Karpas-422 (cell line): ENCODE measurements around the gene PRKCB. TPM values are rescaled to one million over a fixed set of nuclear protein-coding genes. Genes with fewer than 3 reads are reported as not detected.

Source experiments
- DNase-seq: peaks from one replicate; pipeline ENCODE4 v3.0.0-alpha.2; 2015
- H2AFZ ChIP-seq: fragments of 200-600 bp; sonication (generic); 2 replicates; pipeline ENCODE4 v1.6.1; 2014; ENCODE audit warnings: antibody characterized with exemption, low read length, mixed read lengths
- H3K27ac ChIP-seq: fragments of 200-600 bp; sonication (generic); 2 replicates; pipeline ENCODE4 v1.5.1; 2014; ENCODE audit warnings: mild to moderate bottlenecking, low read length, moderate library complexity
- H3K27me3 ChIP-seq: fragments of 200-600 bp; sonication (generic); 2 replicates; pipeline ENCODE4 v1.6.1; 2014; ENCODE audit warnings: low read length, mixed read lengths
- H3K36me3 ChIP-seq: fragments of 200-600 bp; sonication (generic); 2 replicates; pipeline ENCODE4 v1.6.1; 2014; ENCODE audit warnings: low read length, mixed read lengths; ENCODE audit not compliant: insufficient read depth
- H3K4me1 ChIP-seq: fragments of 200-600 bp; sonication (generic); 2 replicates; pipeline ENCODE4 v1.6.1; 2014; ENCODE audit warnings: mild to moderate bottlenecking, low read length, mixed read lengths
- H3K4me2 ChIP-seq: fragments of 200-600 bp; sonication (generic); 2 replicates; pipeline ENCODE4 v1.6.1; 2014; ENCODE audit warnings: low read length, low read depth, mild to moderate bottlenecking; ENCODE audit not compliant: poor library complexity, severe bottlenecking
- H3K4me3 ChIP-seq: fragments of 200-600 bp; sonication (generic); 2 replicates; pipeline ENCODE4 v1.5.1; 2014; ENCODE audit warnings: mild to moderate bottlenecking, antibody characterized with exemption, low read length, mixed read lengths
- H3K79me2 ChIP-seq: fragments of 200-600 bp; sonication (generic); 2 replicates; pipeline ENCODE4 v1.6.1; 2014; ENCODE audit warnings: mild to moderate bottlenecking, low read length, mixed read lengths
- H3K9ac ChIP-seq: fragments of 200-600 bp; sonication (generic); 2 replicates; pipeline ENCODE4 v1.6.0; 2014; ENCODE audit warnings: low read length
- H3K9me2 ChIP-seq: fragments of 200-600 bp; sonication (generic), shearing (Covaris generic); replicated peaks from 2 replicates; pipeline ENCODE4 v1.6.0; 2014; ENCODE audit warnings: mild to moderate bottlenecking, low read length, moderate library complexity; ENCODE audit not compliant: insufficient read depth
- H3K9me3 ChIP-seq: fragments of 300-700, 200-600 bp; sonication (generic); 2 replicates; pipeline ENCODE4 v1.6.1; 2014; ENCODE audit warnings: low read length, mixed read lengths
- H4K20me1 ChIP-seq: fragments of 200-600 bp; sonication (generic); 2 replicates; pipeline ENCODE4 v1.6.1; 2014; ENCODE audit warnings: mild to moderate bottlenecking, antibody characterized with exemption, low read length, low read depth; ENCODE audit not compliant: insufficient read depth
- total RNA-seq: library from RNA; depleted of rRNA; stranded (reverse); fragments of >200 nt; shearing (Covaris generic); gene quantifications from 2 replicates; pipeline ENCODE4 v1.2.3, GENCODE V29; 2014; ENCODE audit warnings: low replicate concordance

The PRKCB gene
- total RNA-seq, 1 experiment from 2014 or later: 21.7 TPM

DNA sequence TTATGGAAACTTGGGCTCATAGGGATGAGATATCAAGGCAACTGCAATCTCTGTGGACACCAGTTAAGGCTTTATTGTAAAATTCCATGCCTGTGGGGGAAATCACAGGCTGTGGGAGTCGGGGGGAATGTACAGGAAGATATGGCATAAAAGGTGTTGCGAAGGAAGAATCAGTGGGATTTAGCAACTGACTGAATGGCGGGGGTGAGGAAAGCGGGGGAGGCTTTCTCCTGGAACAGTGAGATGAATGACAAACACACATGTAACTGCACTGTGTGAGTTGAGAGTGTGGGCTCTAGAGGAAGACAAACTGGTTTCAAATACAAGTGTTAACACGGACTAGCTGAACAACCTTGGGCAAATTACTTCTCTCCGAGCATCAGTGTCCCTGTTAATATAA, 143.7 kb downstream of the PRKCB start:
- H2AFZ ChIP-seq: no peak overlapping the region
- H3K4me2 ChIP-seq: no peak overlapping the region
- no peak overlapping the region for H3K4me3 ChIP-seq
- no peaks in the 10 kb centered on the region for H3K79me2 ChIP-seq
- H3K4me1 ChIP-seq: no peaks in the 10 kb centered on the region
- H3K9ac ChIP-seq: no peak overlapping the region
- DNase-seq: no peak
- no peaks in the 10 kb centered on the region for H3K9me3 ChIP-seq
- no peaks in the 10 kb centered on the region for H3K27me3 ChIP-seq
- H4K20me1 ChIP-seq: no peaks in the 10 kb centered on the region
- H3K36me3 ChIP-seq: no peaks in the 10 kb centered on the region
- H3K9me2 ChIP-seq: no peaks in the 10 kb centered on the region
- no peak overlapping the region for H3K27ac ChIP-seq

GRCh38 chr16:23979982-23980381, 144.2 kb downstream of the PRKCB start:
- Histone ChIP-seq H3K4me2 (no peak overlapping the region), H3K4me3 (no peak overlapping the region), H3K27ac (no peak overlapping the region), H3K36me3 (no peaks in the 10 kb centered on the region), H3K27me3 (no peaks in the 10 kb centered on the region), H3K79me2 (no peaks in the 10 kb centered on the region), H4K20me1 (no peaks in the 10 kb centered on the region), H2AFZ (no peak overlapping the region), H3K9ac (no peak overlapping the region), H3K9me3 (no peaks in the 10 kb centered on the region), H3K4me1 (no peaks in the 10 kb centered on the region), H3K9me2 (no peaks in the 10 kb centered on the region)
- DNase-seq: no peak

GRCh38 chr16:23981429-23982399, 145.9 kb downstream of the PRKCB start:
- Histone ChIP-seq H3K27ac (no peak overlapping the region), H3K4me1 (no peaks in the 10 kb centered on the region), H3K9ac (no peak overlapping the region), H3K9me2 (no peaks in the 10 kb centered on the region), H3K4me3 (no peak overlapping the region), H3K79me2 (no peaks in the 10 kb centered on the region), H3K27me3 (no peaks in the 10 kb centered on the region), H2AFZ (no peak overlapping the region), H3K36me3 (no peaks in the 10 kb centered on the region), H3K9me3 (no peaks in the 10 kb centered on the region), H3K4me2 (no peak overlapping the region), H4K20me1 (no peaks in the 10 kb centered on the region)
- DNase-seq: no peak

DNA sequence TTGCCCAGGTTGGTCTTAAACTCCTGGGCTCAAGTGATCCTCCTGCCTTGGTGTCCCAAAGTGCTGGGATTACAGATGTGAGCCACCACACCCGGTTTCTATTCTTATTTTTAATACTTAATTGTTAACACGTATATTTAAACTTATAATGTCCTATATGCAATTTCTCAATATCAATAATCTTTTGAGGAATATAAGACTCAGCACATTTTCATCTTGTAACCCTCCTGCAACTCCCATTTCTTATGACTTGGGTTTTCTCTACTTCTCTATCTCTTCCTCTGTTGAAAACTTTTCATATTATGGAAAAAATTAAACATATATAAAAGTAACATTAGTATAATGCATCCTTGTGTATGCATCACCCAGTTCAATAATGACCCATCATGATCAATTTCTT, 150.7 kb downstream of the PRKCB start:
- H3K4me2 ChIP-seq: no peak overlapping the region
- H3K27me3 ChIP-seq: no peaks in the 10 kb centered on the region
- no peaks in the 10 kb centered on the region for H3K9me2 ChIP-seq
- H3K27ac ChIP-seq: no peak overlapping the region
- H3K9me3 ChIP-seq: no peaks in the 10 kb centered on the region
- no peak overlapping the region for H2AFZ ChIP-seq
- no peaks in the 10 kb centered on the region for H4K20me1 ChIP-seq
- no peaks in the 10 kb centered on the region for H3K36me3 ChIP-seq
- no peak overlapping the region for H3K9ac ChIP-seq
- H3K4me1 ChIP-seq: no peaks in the 10 kb centered on the region
- no peak overlapping the region for H3K4me3 ChIP-seq
- no peak for DNase-seq
- no peaks in the 10 kb centered on the region for H3K79me2 ChIP-seq

DNA sequence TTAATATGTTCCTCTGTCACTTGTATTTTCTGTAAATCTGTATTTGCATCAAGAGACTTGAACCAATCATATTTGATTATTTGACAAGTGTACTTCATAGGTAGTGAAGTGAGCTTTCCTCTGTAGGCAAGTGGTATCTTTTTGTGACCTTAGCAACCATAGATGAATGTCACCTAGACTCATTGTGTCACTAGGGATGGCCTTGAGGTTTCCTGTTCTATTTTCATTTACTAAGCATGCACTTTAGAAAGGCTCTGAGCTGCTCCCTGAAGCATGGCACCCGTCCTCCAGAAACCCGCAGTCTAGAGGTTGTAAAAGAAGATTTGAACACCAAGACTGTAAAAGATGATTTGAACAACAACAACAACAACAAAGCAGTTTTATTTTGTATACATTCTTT, 151.7 kb downstream of the PRKCB start:
- no peak for DNase-seq
- Histone ChIP-seq H2AFZ (no peak overlapping the region), H3K27ac (no peak overlapping the region), H3K79me2 (no peaks in the 10 kb centered on the region), H3K27me3 (no peaks in the 10 kb centered on the region), H4K20me1 (no peaks in the 10 kb centered on the region), H3K9me2 (no peaks in the 10 kb centered on the region), H3K4me2 (no peak overlapping the region), H3K36me3 (no peaks in the 10 kb centered on the region), H3K4me3 (no peak overlapping the region), H3K9me3 (no peaks in the 10 kb centered on the region), H3K9ac (no peak overlapping the region), H3K4me1 (no peaks in the 10 kb centered on the region)

DNA sequence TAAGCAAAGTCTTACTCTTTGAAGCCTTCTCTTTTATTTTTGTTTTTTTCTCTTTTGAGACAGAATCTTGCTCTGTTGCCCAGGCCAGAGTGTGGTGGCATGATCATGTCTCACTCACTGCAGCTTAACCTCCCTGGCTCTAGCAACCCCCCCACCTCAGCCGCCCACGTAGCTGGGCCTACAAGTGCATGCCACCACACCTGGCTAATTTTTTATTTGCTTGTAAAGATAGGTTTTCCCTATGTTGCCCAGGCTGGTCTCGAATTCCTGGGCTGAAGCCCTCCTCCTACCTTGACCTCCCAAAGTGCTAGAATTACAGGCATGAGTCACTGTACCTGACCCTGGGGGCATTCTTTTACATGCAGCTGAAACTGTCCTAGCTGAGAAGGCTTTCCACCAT, 154.7 kb downstream of the PRKCB start:
- Histone ChIP-seq H3K9me3 (no peaks in the 10 kb centered on the region), H3K36me3 (no peaks in the 10 kb centered on the region), H3K4me1 (no peaks in the 10 kb centered on the region), H3K4me3 (no peak overlapping the region), H4K20me1 (no peaks in the 10 kb centered on the region), H3K9ac (no peak overlapping the region), H3K79me2 (no peaks in the 10 kb centered on the region), H2AFZ (no peak overlapping the region), H3K4me2 (no peak overlapping the region), H3K27ac (no peak overlapping the region), H3K9me2 (no peaks in the 10 kb centered on the region), H3K27me3 (no peaks in the 10 kb centered on the region)
- DNase-seq: no peak

DNA sequence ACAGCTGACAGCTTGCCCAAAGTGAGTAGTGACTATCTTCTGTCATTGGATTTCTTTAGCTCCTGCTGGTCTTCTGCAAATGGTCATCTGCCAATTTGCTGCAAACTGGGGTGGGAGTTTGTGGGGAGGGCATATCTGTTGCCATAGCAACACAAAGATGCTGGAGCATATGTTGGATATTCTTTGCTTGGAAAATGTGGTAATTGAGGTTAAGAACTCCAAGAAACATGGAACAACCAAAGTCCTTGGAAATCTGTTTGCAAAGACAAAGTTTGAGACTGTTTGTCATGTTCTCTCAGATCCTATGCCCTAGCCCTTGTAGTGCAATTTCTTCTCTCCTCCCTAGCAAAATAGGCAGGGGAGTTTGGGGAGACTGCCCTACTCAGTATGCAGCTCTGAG, 155.3 kb downstream of the PRKCB start:
- Histone ChIP-seq H3K9ac (no peak overlapping the region), H3K4me3 (no peak overlapping the region), H4K20me1 (no peaks in the 10 kb centered on the region), H3K79me2 (no peaks in the 10 kb centered on the region), H3K36me3 (no peaks in the 10 kb centered on the region), H2AFZ (no peak overlapping the region), H3K9me3 (no peaks in the 10 kb centered on the region), H3K4me1 (no peaks in the 10 kb centered on the region), H3K27ac (no peak overlapping the region), H3K4me2 (no peak overlapping the region), H3K27me3 (no peaks in the 10 kb centered on the region), H3K9me2 (no peaks in the 10 kb centered on the region)
- DNase-seq: no peak

DNA sequence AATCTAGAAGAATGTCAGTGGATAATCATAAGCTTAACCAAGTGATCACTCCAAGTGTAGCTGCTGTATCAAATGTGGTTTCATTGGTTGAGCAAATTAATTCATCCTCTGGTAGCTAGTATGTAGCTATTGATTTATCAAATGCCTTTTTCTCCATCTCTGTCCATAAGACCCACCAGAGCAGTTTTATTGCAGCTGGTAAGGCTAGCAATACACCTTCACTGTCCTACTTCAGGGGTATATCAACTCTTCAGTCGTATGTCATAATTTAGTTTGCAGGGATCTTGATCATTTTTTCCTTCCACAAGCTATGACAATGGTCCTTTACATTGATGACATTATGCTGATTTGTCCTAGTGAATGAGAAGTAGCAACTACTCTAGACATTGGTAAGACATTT, 158.8 kb downstream of the PRKCB start:
- no peak overlapping the region for H2AFZ ChIP-seq
- DNase-seq: no peak
- no peaks in the 10 kb centered on the region for H3K79me2 ChIP-seq
- no peaks in the 10 kb centered on the region for H3K9me2 ChIP-seq
- no peak overlapping the region for H3K27ac ChIP-seq
- no peaks in the 10 kb centered on the region for H4K20me1 ChIP-seq
- no peak overlapping the region for H3K4me3 ChIP-seq
- H3K4me2 ChIP-seq: no peak overlapping the region
- H3K36me3 ChIP-seq: no peaks in the 10 kb centered on the region
- no peaks in the 10 kb centered on the region for H3K4me1 ChIP-seq
- H3K9me3 ChIP-seq: no peaks in the 10 kb centered on the region
- no peaks in the 10 kb centered on the region for H3K27me3 ChIP-seq
- H3K9ac ChIP-seq: no peak overlapping the region
